HepG2 (cell line): ENCODE measurements around the gene SCYGR6. TPM values are rescaled to one million over a fixed set of nuclear protein-coding genes. Genes with fewer than 3 reads are reported as not detected.

Experiments used
- CBX1 ChIP-seq: IDR thresholded peaks from one replicate; pipeline ENCODE4 v1.6.1; 2016; ENCODE audit warnings: antibody characterized with exemption, low read depth
- CC2D1A ChIP-seq: sonication (generic); formaldehyde crosslinking; IDR thresholded peaks from 2 replicates; pipeline ENCODE4 v1.8.1; 2023; ENCODE audit warnings: mild to moderate bottlenecking, missing genetic modification reagents
- DBP ChIP-seq: sonication (generic); formaldehyde crosslinking; IDR thresholded peaks from 2 replicates; pipeline ENCODE4 v1.4.0; 2020; ENCODE audit warnings: missing genetic modification reagents; ENCODE audit errors: not compliant biosample characterization
- DPF2 ChIP-seq: sonication (generic); formaldehyde crosslinking; IDR thresholded peaks from 2 replicates; pipeline ENCODE4 v1.4.0; 2020; ENCODE audit warnings: mild to moderate bottlenecking, low read depth, missing genetic modification reagents, borderline replicate concordance
- HNF4G ChIP-seq, 2 experiments: sonication (generic) in 1 of 2; formaldehyde crosslinking in 1 of 2; IDR thresholded peaks; 2 replicates each; pipeline versions ENCODE4 v1.4.0 to v1.6.1; 2011 to 2020; ENCODE audit warnings: borderline replicate concordance in 2 of 2, low read depth in 2 of 2, mild to moderate bottlenecking in 2 of 2, low read length in 1 of 2, missing genetic modification reagents in 1 of 2, moderate library complexity in 1 of 2
- IKZF1 ChIP-seq: fragments of 450-650 bp; IDR thresholded peaks from 2 replicates; pipeline ENCODE4 v1.7.1; 2016
- MYC ChIP-seq: sonication (generic); formaldehyde crosslinking; IDR thresholded peaks from 2 replicates; pipeline ENCODE4 v1.9.0; 2021; ENCODE audit warnings: missing genetic modification reagents, borderline replicate concordance
- POGK ChIP-seq: sonication (generic); formaldehyde crosslinking; conservative IDR thresholded peaks from 2 replicates; pipeline ENCODE4 v1.8.0; 2022; ENCODE audit warnings: mild to moderate bottlenecking, moderate library complexity, missing genetic modification reagents
- PREB ChIP-seq: sonication (generic); formaldehyde crosslinking; IDR thresholded peaks from 2 replicates; pipeline ENCODE4 v1.4.0; 2020; ENCODE audit warnings: missing genetic modification reagents
- RNF219 ChIP-seq: sonication (generic); formaldehyde crosslinking; IDR thresholded peaks from 2 replicates; pipeline ENCODE4 v1.5.0; 2020; ENCODE audit warnings: mild to moderate bottlenecking, missing genetic modification reagents
- RXRB ChIP-seq: IDR thresholded peaks from 2 replicates; pipeline ENCODE4 v1.6.1; 2016; ENCODE audit warnings: borderline replicate concordance, missing genetic modification reagents, missing compliant biosample characterization
- SALL2 ChIP-seq: sonication (generic); formaldehyde crosslinking; IDR thresholded peaks from 2 replicates; pipeline ENCODE4 v1.8.1; 2023; ENCODE audit warnings: mild to moderate bottlenecking, missing genetic modification reagents, inconsistent platforms
- SMAD1 ChIP-seq: sonication (generic); formaldehyde crosslinking; IDR thresholded peaks from 2 replicates; pipeline ENCODE4 v1.4.0; 2020; ENCODE audit warnings: missing genetic modification reagents, low read depth, mild to moderate bottlenecking, borderline replicate concordance
- TRAFD1 ChIP-seq: sonication (generic); formaldehyde crosslinking; IDR thresholded peaks from 2 replicates; pipeline ENCODE4 v1.5.1; 2020; ENCODE audit warnings: missing genetic modification reagents, mild to moderate bottlenecking, borderline replicate concordance
- ZMAT5 ChIP-seq: sonication (generic); formaldehyde crosslinking; IDR thresholded peaks from 2 replicates; pipeline ENCODE4 v1.5.0; 2020; ENCODE audit warnings: mild to moderate bottlenecking, low read depth, missing genetic modification reagents, borderline replicate concordance
- ZNF20 ChIP-seq: sonication (generic); formaldehyde crosslinking; IDR thresholded peaks from 2 replicates; pipeline ENCODE4 v1.4.0; 2020; ENCODE audit warnings: mild to moderate bottlenecking, moderate library complexity, missing genetic modification reagents
- ZNF766 ChIP-seq: sonication (generic); formaldehyde crosslinking; IDR thresholded peaks from 2 replicates; pipeline ENCODE4 v1.5.0; 2020; ENCODE audit warnings: missing genetic modification reagents, borderline replicate concordance
- ZNF777 ChIP-seq: sonication (generic); formaldehyde crosslinking; IDR thresholded peaks from 2 replicates; pipeline ENCODE4 v1.4.0; 2020; ENCODE audit warnings: missing genetic modification reagents
- ZNF800 ChIP-seq: sonication (generic); formaldehyde crosslinking; IDR thresholded peaks from 2 replicates; pipeline ENCODE4 v1.4.0; 2020; ENCODE audit warnings: missing genetic modification reagents
- polyA plus RNA-seq, 8 experiments: library from polyadenylated mRNA; depleted of rRNA in 3 of 8; stranded (reverse) in 7 of 8; unstranded in 1 of 8; fragments of >200 nt; fragmentation: Illumina TruSeq in 4 of 8; extraction: Trizol in 4 of 8; gene quantifications; 2 replicates each; pipeline versions ENCODE4 v1.2.1 to v1.2.3, GENCODE V29; 2011 to 2016; ENCODE audit warnings: low read depth in 4 of 8, missing spikeins in 1 of 8, mixed read lengths in 1 of 8; ENCODE audit not compliant: insufficient read depth in 1 of 8
- total RNA-seq, 5 experiments: library from RNA; depleted of rRNA; stranded (reverse); fragments of >200 nt; fragmentation: Illumina TruSeq; extraction: Trizol; gene quantifications; 2 replicates each; pipeline ENCODE4 v1.2.3, GENCODE V29; 2016; ENCODE audit warnings: low read depth in 1 of 5

Gene SCYGR6
- total and polyA plus RNA-seq, 2 of the 13 experiments (the other 11 are each of a cell fraction or from before 2014, with no cell fraction given) = not detected

GRCh38 chr2:227766373-227766883 is 41.9 kb upstream of the SCYGR6 start (continued):
- TF ChIP-seq TRAFD1 (CRISPR knock-in tag) (peak; percentile 88; the same call in 1 of the 2 replicates), SALL2 (CRISPR knock-in tag) (no peak), ZNF800 (CRISPR knock-in tag) (no peak), PREB (no peak), IKZF1 (no peak), SMAD1 (CRISPR knock-in tag) (peak; percentile 84), CC2D1A (CRISPR knock-in tag) (no peak), CBX1 (no peak), HNF4G (IDR thresholded peaks at IDR 0.05; ENCODE audit: borderline replicate concordance, low read depth, low read length) (no peak), HNF4G (CRISPR knock-in tag; IDR thresholded peaks at IDR 0.05; ENCODE audit: borderline replicate concordance, low read depth) (no peak), DBP (CRISPR knock-in tag) (no peak), ZNF766 (CRISPR knock-in tag) (0 out of 2 replicates have a peak, but pooled peaks have one; percentile 31), POGK (CRISPR knock-in tag) (no peak), ZMAT5 (CRISPR knock-in tag) (no peak), RXRB (CRISPR knock-in tag) (peak; percentile 81), ZNF20 (CRISPR knock-in tag) (no peak), MYC (CRISPR knock-in tag) (no peak), DPF2 (CRISPR knock-in tag) (no peak), ZNF777 (CRISPR knock-in tag) (no peak), RNF219 (CRISPR knock-in tag) (no peak)
